Mesenchymal stem cell (in vitro differentiated cells and primary cell): ENCODE measurements around the gene RELL2.
"Not testable (repeated sequence)": the region's sequence is repeated elsewhere in the genome, so short reads cannot be mapped to it uniquely, and the experiment has no call there.

Experiments used
- DNase-seq: peaks from one replicate; pipeline ENCODE4 v3.0.0-alpha.2; 2013
- H2AFZ ChIP-seq: one replicate; pipeline ENCODE4 v1.6.1; 2013; ENCODE audit warnings: low read depth, mild to moderate bottlenecking, control low read depth, inconsistent platforms, low read length, moderate library complexity
- H2AK5ac ChIP-seq: 2 replicates; pipeline ENCODE4 v1.6.1; 2013; ENCODE audit warnings: low read length, moderate library complexity, mild to moderate bottlenecking, inconsistent platforms; ENCODE audit not compliant: severe bottlenecking
- H2BK120ac ChIP-seq: one replicate; pipeline ENCODE4 v1.6.1; 2013; ENCODE audit warnings: low read depth, mild to moderate bottlenecking, inconsistent platforms, low read length, moderate library complexity
- H2BK12ac ChIP-seq, 2 experiments: one replicate each; pipeline ENCODE4 v1.6.1; 2013; ENCODE audit warnings: inconsistent platforms in 2 of 2, low read length in 2 of 2, mild to moderate bottlenecking in 2 of 2, moderate library complexity in 2 of 2, control low read depth in 1 of 2
- H2BK15ac ChIP-seq: one replicate; pipeline ENCODE4 v1.6.1; 2013; ENCODE audit warnings: mild to moderate bottlenecking, low read depth, inconsistent platforms; ENCODE audit not compliant: poor library complexity, severe bottlenecking
- H2BK5ac ChIP-seq: 2 replicates; pipeline ENCODE4 v1.6.1; 2013; ENCODE audit warnings: low read depth, mild to moderate bottlenecking, low read length, control low read depth, inconsistent platforms; ENCODE audit not compliant: poor library complexity, severe bottlenecking
- H3K14ac ChIP-seq, 2 experiments: one replicate each; pipeline ENCODE4 v1.6.1; 2013; ENCODE audit warnings: inconsistent platforms in 2 of 2, low read length in 2 of 2, control low read depth in 1 of 2, mild to moderate bottlenecking in 1 of 2, moderate library complexity in 1 of 2
- H3K18ac ChIP-seq, 2 experiments: one replicate each; pipeline ENCODE4 v1.6.1; 2013; ENCODE audit warnings: inconsistent platforms in 2 of 2, low read length in 2 of 2, control low read depth in 1 of 2, low read depth in 1 of 2, mild to moderate bottlenecking in 1 of 2
- H3K23ac ChIP-seq, 2 experiments: one replicate each; pipeline ENCODE4 v1.6.1; 2013; ENCODE audit warnings: inconsistent platforms in 2 of 2, low read length in 2 of 2, mild to moderate bottlenecking in 2 of 2, moderate library complexity in 2 of 2, control low read depth in 1 of 2
- H3K27ac ChIP-seq: 2 replicates; pipeline ENCODE4 v1.5.1; 2013; ENCODE audit warnings: mild to moderate bottlenecking, moderate library complexity, low read length, control low read depth, inconsistent platforms; ENCODE audit not compliant: poor library complexity, severe bottlenecking
- H3K27me3 ChIP-seq, 2 experiments: 2 replicates each; pipeline versions ENCODE4 v1.6.1 to v1.7.0; 2013; ENCODE audit warnings: low read length in 2 of 2, mild to moderate bottlenecking in 2 of 2, moderate library complexity in 2 of 2, control low read depth in 1 of 2, inconsistent platforms in 1 of 2; ENCODE audit not compliant: control insufficient read depth in 1 of 2, insufficient read depth in 1 of 2
- H3K36me3 ChIP-seq, 2 experiments: 2 replicates each; pipeline versions ENCODE4 v1.6.1 to v1.7.0; 2013; ENCODE audit warnings: low read length in 2 of 2, control low read depth in 1 of 2, inconsistent platforms in 1 of 2, low read depth in 1 of 2, mild to moderate bottlenecking in 1 of 2; ENCODE audit not compliant: insufficient read depth in 2 of 2, control insufficient read depth in 1 of 2
- H3K4ac ChIP-seq, 2 experiments: one replicate each; pipeline ENCODE4 v1.6.1; 2013; ENCODE audit warnings: inconsistent platforms in 2 of 2, low read length in 2 of 2, mild to moderate bottlenecking in 2 of 2, moderate library complexity in 2 of 2, control low read depth in 1 of 2, low read depth in 1 of 2
- H3K4me1 ChIP-seq: 2 replicates; pipeline ENCODE4 v1.6.1; 2013; ENCODE audit warnings: low read depth, low read length, control low read depth; ENCODE audit not compliant: control insufficient read depth, insufficient read depth
- H3K4me2 ChIP-seq: 2 replicates; pipeline ENCODE4 v1.6.1; 2013; ENCODE audit warnings: low read length, mild to moderate bottlenecking, inconsistent platforms; ENCODE audit not compliant: poor library complexity, severe bottlenecking
- H3K4me3 ChIP-seq, 2 experiments: 2 replicates each; pipeline versions ENCODE4 v1.5.1 to v1.7.0; 2013; ENCODE audit warnings: low read length in 2 of 2, mild to moderate bottlenecking in 2 of 2, control low read depth in 1 of 2, low read depth in 1 of 2; ENCODE audit not compliant: insufficient read depth in 1 of 2
- H3K79me1 ChIP-seq: replicated peaks from 2 replicates; pipeline ENCODE4 v1.6.1; 2013; ENCODE audit warnings: mild to moderate bottlenecking, control low read depth, low read length, inconsistent platforms; ENCODE audit not compliant: poor library complexity, severe bottlenecking
- H3K9ac ChIP-seq: 2 replicates; pipeline ENCODE4 v1.7.0; 2013; ENCODE audit warnings: mild to moderate bottlenecking, low read length, moderate library complexity
- H3K9me3 ChIP-seq: 2 replicates; pipeline ENCODE4 v1.7.0; 2013; ENCODE audit warnings: mild to moderate bottlenecking, low read length; ENCODE audit not compliant: control insufficient read depth
- H4K8ac ChIP-seq: one replicate; pipeline ENCODE4 v1.6.1; 2013; ENCODE audit warnings: inconsistent platforms, mild to moderate bottlenecking, low read length, moderate library complexity
- H4K91ac ChIP-seq: one replicate; pipeline ENCODE4 v1.6.1; 2013; ENCODE audit warnings: mild to moderate bottlenecking, low read length, inconsistent platforms
- WGBS: methylation state at CpG from one replicate; pipeline ENCODE4 v1.1.7; 2013; ENCODE audit warnings: mixed read lengths; 5-methylcytosine and 5-hydroxymethylcytosine counted together

The RELL2 gene

DNA sequence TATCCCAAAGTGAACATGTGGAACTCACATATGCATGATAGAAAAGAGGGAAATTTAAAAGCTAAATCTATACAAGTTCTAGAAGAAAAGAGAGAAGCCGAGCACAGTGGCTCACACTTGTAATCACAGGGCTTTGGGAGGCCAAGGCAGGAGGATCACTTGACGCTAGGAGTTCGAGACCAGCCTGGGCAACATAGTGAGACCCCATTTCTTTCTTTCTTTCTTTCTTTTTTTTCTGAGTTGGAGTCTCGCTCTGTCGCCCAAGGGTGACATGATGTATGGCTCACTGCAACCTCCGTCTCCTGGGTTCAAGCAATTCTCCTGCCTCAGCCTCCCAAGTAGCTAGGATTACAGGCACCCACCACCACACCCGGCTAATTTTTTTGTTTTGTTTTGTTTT lies 26.9 kb upstream of the RELL2 start:
- H3K27me3 ChIP-seq, H3K4ac ChIP-seq: not testable (repeated sequence)

GRCh38 chr5:141611289-141611688 lies 25.5 kb upstream of the RELL2 start:
- Histone ChIP-seq H3K4me3 (no peak overlapping the region), H3K36me3 (no peaks in the 10 kb centered on the region), H4K91ac (no peak overlapping the region), H3K23ac (no peak overlapping the region), H2BK120ac (no peak overlapping the region), H2BK15ac (no peak overlapping the region), H3K4me1 (peaks cover 2% of the 10 kb centered on the region), H4K8ac (no peak overlapping the region), H3K79me1 (peaks cover 15% of the 10 kb centered on the region), H3K9ac (no peak overlapping the region), H3K4me2 (no peak overlapping the region), H2AFZ (no peak overlapping the region), H2AK5ac (no peak overlapping the region), H3K27me3 (no peaks in the 10 kb centered on the region), H3K9me3 (no peaks in the 10 kb centered on the region), H2BK5ac (no peak overlapping the region), H3K14ac (no peak overlapping the region), H3K18ac (no peak overlapping the region), H2BK12ac (no peak overlapping the region), H3K27ac (no peak overlapping the region), H3K4ac (no peak overlapping the region)
- no peak for DNase-seq
- 97% methylated on average over 3 of the region's 3 CpGs for WGBS

More for the DNA sequence above, 26.9 kb upstream of the RELL2 start:
- H3K9ac ChIP-seq, H2AFZ ChIP-seq, H2BK15ac ChIP-seq, H3K9me3 ChIP-seq, H2AK5ac ChIP-seq, H3K4me2 ChIP-seq, H2BK120ac ChIP-seq, H3K18ac ChIP-seq, H3K4me3 ChIP-seq, DNase-seq, H3K27ac ChIP-seq, H4K91ac ChIP-seq, H2BK12ac ChIP-seq, H2BK5ac ChIP-seq, H3K4me1 ChIP-seq, H3K14ac ChIP-seq, H3K36me3 ChIP-seq, H3K23ac ChIP-seq, H4K8ac ChIP-seq: not testable (repeated sequence)
- peaks cover 19% of the 10 kb centered on the region for H3K79me1 ChIP-seq
- 100% methylated on average over 6 of the region's 7 CpGs for WGBS

GRCh38 chr5:141613344-141613743 lies 23.5 kb upstream of the RELL2 start:
- Histone ChIP-seq H3K27ac (no peak overlapping the region), H3K4me1 (no peaks in the 10 kb centered on the region), H3K4me3 (no peak overlapping the region), H4K91ac (no peak overlapping the region), H3K4me2 (no peak overlapping the region), H4K8ac (no peak overlapping the region), H3K18ac (no peak overlapping the region), H2BK120ac (no peak overlapping the region), H3K36me3 (no peaks in the 10 kb centered on the region), H3K27me3 (no peaks in the 10 kb centered on the region), H2BK5ac (no peak overlapping the region), H3K9ac (no peak overlapping the region), H2AK5ac (no peak overlapping the region), H3K79me1 (peaks cover 14% of the 10 kb centered on the region), H3K23ac (no peak overlapping the region), H2BK15ac (no peak overlapping the region), H3K9me3 (no peaks in the 10 kb centered on the region), H3K4ac (no peak overlapping the region), H2AFZ (no peak overlapping the region), H3K14ac (no peak overlapping the region), H2BK12ac (no peak overlapping the region)
- DNase-seq: no peak

- Histone ChIP-seq H3K23ac (no peak overlapping the region), H4K8ac (no peak overlapping the region), H3K9me3 (no peaks in the 10 kb centered on the region), H3K4me1 (no peaks in the 10 kb centered on the region), H3K27ac (no peak overlapping the region), H3K79me1 (peaks cover 6% of the 10 kb centered on the region), H2BK120ac (no peak overlapping the region), H3K27me3 (no peaks in the 10 kb centered on the region), H2AFZ (no peak overlapping the region), H2BK15ac (no peak overlapping the region), H2BK5ac (no peak overlapping the region), H3K4ac (no peak overlapping the region), H3K4me3 (peak overlapping the region in 1 of 2 experiments; percentile 93), H2BK12ac (no peak overlapping the region), H3K18ac (no peak overlapping the region), H3K14ac (no peak overlapping the region), H2AK5ac (no peak overlapping the region), H3K4me2 (no peak overlapping the region), H4K91ac (no peak overlapping the region), H3K9ac (peak overlapping the region; percentile 91), H3K36me3 (peaks cover 6 to 13% of the 10 kb centered on the region in 2 experiments)
- DNase-seq: no peak
- WGBS: 99% methylated on average over 7 of the region's 9 CpGs
Observed at GRCh38 chr5:141615991-141616720, 20.6 kb upstream of the RELL2 start.
